Measurements from ENCODE around the gene CD99. TPM values are rescaled to one million over a fixed set of nuclear protein-coding genes. Genes with fewer than 3 reads are reported as not detected.
"Not testable (repeated sequence)": the region's sequence is repeated elsewhere in the genome, so short reads cannot be mapped to it uniquely, and the experiment has no call there.

Gene CD99
- total RNA-seq, 6 experiments from 2014 or later = 526 to 610 (median 584) TPM

DNA sequence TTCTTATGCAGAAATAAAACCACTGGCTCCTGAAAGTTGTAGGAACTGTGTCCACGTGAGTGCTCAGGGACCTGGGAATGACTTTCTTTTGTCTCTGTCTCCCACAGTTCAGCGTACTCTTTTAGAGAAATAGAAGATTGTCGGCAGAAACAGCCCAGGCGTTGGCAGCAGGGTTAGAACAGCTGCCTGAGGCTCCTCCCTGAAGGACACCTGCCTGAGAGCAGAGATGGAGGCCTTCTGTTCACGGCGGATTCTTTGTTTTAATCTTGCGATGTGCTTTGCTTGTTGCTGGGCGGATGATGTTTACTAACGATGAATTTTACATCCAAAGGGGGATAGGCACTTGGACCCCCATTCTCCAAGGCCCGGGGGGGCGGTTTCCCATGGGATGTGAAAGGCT, 49.6 kb downstream of the CD99 start:
- Mint-ChIP-seq H3K4me3 (no peak overlapping the region), H3K36me3 (ENCODE audit: low read depth) (peaks cover 40% of the 10 kb centered on the region), H3K9me3 (no peaks in the 10 kb centered on the region), H3K4me1 (ENCODE audit: low read depth) (peaks cover 8% of the 10 kb centered on the region), H3K27me3 (ENCODE audit: insufficient read depth) (0 out of 2 replicates have a peak, but pooled peaks cover 2% of the 10 kb centered on the region), H3K27ac (no peak overlapping the region)
- DNase-seq = no peak
- TF ChIP-seq, protein P1, sequence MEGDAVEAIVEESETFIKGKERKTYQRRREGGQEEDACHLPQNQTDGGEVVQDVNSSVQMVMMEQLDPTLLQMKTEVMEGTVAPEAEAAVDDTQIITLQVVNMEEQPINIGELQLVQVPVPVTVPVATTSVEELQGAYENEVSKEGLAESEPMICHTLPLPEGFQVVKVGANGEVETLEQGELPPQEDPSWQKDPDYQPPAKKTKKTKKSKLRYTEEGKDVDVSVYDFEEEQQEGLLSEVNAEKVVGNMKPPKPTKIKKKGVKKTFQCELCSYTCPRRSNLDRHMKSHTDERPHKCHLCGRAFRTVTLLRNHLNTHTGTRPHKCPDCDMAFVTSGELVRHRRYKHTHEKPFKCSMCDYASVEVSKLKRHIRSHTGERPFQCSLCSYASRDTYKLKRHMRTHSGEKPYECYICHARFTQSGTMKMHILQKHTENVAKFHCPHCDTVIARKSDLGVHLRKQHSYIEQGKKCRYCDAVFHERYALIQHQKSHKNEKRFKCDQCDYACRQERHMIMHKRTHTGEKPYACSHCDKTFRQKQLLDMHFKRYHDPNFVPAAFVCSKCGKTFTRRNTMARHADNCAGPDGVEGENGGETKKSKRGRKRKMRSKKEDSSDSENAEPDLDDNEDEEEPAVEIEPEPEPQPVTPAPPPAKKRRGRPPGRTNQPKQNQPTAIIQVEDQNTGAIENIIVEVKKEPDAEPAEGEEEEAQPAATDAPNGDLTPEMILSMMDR (IDR thresholded peaks at IDR 0.05) = no peak

DNA sequence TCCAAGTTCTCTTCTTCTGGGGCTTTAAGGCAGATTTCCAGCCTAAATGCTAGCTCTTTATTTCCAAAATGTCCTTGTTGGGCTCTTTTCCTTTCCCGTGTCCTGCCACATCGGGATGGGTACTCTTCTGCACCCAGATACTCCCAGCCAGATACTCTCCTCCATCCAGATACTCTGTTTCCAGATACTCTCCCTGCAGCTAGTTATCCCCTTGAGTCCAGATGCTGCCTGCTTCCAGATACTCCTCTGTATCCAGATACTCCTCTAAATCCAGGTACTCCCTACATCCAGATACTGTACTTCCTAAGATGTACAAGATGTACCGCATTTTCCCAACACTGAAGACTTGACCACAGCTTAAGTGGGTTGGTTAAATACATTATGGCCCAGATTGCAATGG, 50.3 kb downstream of the CD99 start:
- H3K27ac Mint-ChIP-seq = no peak overlapping the region
- 0 out of 2 replicates have a peak, but pooled peaks cover 2% of the 10 kb centered on the region for H3K27me3 Mint-ChIP-seq (ENCODE audit: insufficient read depth)
- no peak for DNase-seq
- peaks cover 15% of the 10 kb centered on the region for H3K4me1 Mint-ChIP-seq (ENCODE audit: low read depth)
- peaks cover 39% of the 10 kb centered on the region for H3K36me3 Mint-ChIP-seq (ENCODE audit: low read depth)
- TF ChIP-seq, protein P1 (IDR thresholded peaks at IDR 0.05) = no peak
- no peaks in the 10 kb centered on the region for H3K9me3 Mint-ChIP-seq
- no peak overlapping the region for H3K4me3 Mint-ChIP-seq

- peak overlapping the region; percentile 76 for H3K27ac Mint-ChIP-seq
- not testable (repeated sequence) for H3K27me3 Mint-ChIP-seq (ENCODE audit: insufficient read depth)
These were observed 55.2 kb downstream of the CD99 start for GRCh38 chrX:2746250-2746649.

DNA sequence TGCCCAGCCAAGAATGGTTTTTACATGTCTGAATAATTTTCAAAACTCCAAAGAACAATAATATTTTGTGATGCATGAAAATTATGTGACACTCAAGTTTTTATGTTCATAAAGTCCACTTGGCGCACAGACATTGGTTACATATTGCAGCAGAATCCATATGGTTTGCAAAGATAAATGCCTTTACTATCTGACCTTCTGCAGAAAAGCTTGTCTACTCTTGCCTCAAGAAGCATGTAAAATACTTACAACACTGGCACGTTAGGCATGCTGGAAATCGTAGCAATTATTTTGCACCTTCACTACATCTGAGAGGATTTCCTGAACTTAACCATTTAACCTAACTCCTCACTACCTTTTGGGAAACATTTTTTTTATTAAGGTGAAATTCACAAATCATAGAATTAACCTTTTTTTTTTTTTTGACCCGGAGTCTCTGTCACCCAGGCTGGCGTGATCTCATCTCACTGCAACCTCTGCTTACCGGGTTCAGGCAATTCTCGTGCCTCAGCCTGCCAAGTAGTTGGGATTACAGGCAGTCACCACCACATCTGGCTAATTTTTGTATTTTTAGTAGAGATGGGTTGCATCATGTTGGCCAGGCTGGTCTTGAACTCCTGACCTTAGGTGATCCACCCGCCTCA, 57.2 kb downstream of the CD99 start:
- no peak overlapping the region for H3K27ac Mint-ChIP-seq
- TF ChIP-seq, protein P1 (IDR thresholded peaks at IDR 0.05) = no peak
- H3K27me3 Mint-ChIP-seq (ENCODE audit: insufficient read depth) = 0 out of 2 replicates have a peak, but pooled peaks cover under 1% of the 10 kb centered on the region
- peaks cover under 1% of the 10 kb centered on the region for H3K36me3 Mint-ChIP-seq (ENCODE audit: low read depth)
- H3K4me3 Mint-ChIP-seq = no peak overlapping the region
- H3K4me1 Mint-ChIP-seq (ENCODE audit: low read depth) = peaks cover 58% of the 10 kb centered on the region
- H3K9me3 Mint-ChIP-seq = no peaks in the 10 kb centered on the region
- no peak for DNase-seq

More at GRCh38 chrX:2746250-2746649, 55.2 kb downstream of the CD99 start:
- Mint-ChIP-seq H3K36me3 (ENCODE audit: low read depth) (peaks cover 15% of the 10 kb centered on the region), H3K4me3 (peak overlapping the region; percentile 49), H3K4me1 (ENCODE audit: low read depth) (peaks cover 37% of the 10 kb centered on the region)
- not testable (repeated sequence) for DNase-seq, H3K9me3 Mint-ChIP-seq

DNA sequence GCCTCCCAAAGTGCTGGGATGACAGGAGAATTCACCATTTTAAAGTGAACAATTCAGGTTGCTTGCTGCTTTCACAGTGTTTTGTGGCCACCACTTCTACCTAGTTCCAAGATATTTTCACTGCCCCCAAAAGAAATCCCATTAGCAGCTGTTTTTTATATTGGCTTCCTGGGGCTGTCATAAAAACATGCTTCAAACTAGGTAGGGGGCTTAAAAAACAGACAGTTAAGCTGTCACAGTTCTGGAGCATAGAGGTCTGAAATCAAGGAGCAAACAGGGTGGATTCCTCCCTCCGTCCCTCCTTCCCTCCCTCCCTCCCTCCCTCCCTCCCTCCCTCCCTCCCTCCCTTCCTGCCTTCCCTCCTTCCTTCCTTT, 57.7 kb downstream of the CD99 start:
- no peaks in the 10 kb centered on the region for H3K9me3 Mint-ChIP-seq
- TF ChIP-seq, protein P1 (IDR thresholded peaks at IDR 0.05) = no peak
- no peaks in the 10 kb centered on the region for H3K27me3 Mint-ChIP-seq (ENCODE audit: insufficient read depth)
- no peak for DNase-seq
- peaks cover 59% of the 10 kb centered on the region for H3K4me1 Mint-ChIP-seq (ENCODE audit: low read depth)
- H3K36me3 Mint-ChIP-seq (ENCODE audit: low read depth) = no peaks in the 10 kb centered on the region; the same call in 1 of the 2 replicates
- no peak overlapping the region for H3K4me3 Mint-ChIP-seq
- no peak overlapping the region for H3K27ac Mint-ChIP-seq

GRCh38 chrX:2751291-2751690, 60.2 kb downstream of the CD99 start:
- peak overlapping the region; percentile 89 for H3K27ac Mint-ChIP-seq
- DNase-seq = peak; percentile 47
- H3K4me3 Mint-ChIP-seq = peak overlapping the region; percentile 6; the same call in 1 of the 2 replicates
- TF ChIP-seq, protein P1 (IDR thresholded peaks at IDR 0.05) = no peak
- no peaks in the 10 kb centered on the region for H3K27me3 Mint-ChIP-seq (ENCODE audit: insufficient read depth)
- H3K9me3 Mint-ChIP-seq = no peaks in the 10 kb centered on the region
- H3K36me3 Mint-ChIP-seq (ENCODE audit: low read depth) = no peaks in the 10 kb centered on the region; the same call in 1 of the 2 replicates
- H3K4me1 Mint-ChIP-seq (ENCODE audit: low read depth) = peaks cover 60% of the 10 kb centered on the region

GRCh38 chrX:2751874-2752300, 60.8 kb downstream of the CD99 start, which contains the start of gene XG:
XG (plus strand) TSS chrX:2752040; CDS start chrX:2752275, 235 bp downstream.
- H3K27me3 Mint-ChIP-seq (ENCODE audit: insufficient read depth); H3K36me3 Mint-ChIP-seq (ENCODE audit: low read depth); DNase-seq; H3K9me3 Mint-ChIP-seq: not testable (repeated sequence)
- H3K27ac Mint-ChIP-seq = peak within 1 kb of the TSS; percentile 93
- H3K4me1 Mint-ChIP-seq (ENCODE audit: low read depth) = peaks cover 54% of the 10 kb centered on the region
- peak within 1 kb of the TSS; percentile 73 for H3K4me3 Mint-ChIP-seq

- Mint-ChIP-seq H3K4me3 (peak overlapping the region; percentile 73), H3K4me1 (ENCODE audit: low read depth) (peaks cover 54% of the 10 kb centered on the region), H3K27ac (peak overlapping the region; percentile 93)
- not testable (repeated sequence) for H3K9me3 Mint-ChIP-seq; H3K27me3 Mint-ChIP-seq (ENCODE audit: insufficient read depth); H3K36me3 Mint-ChIP-seq (ENCODE audit: low read depth)
- peak; percentile 52 for DNase-seq
These were observed 61.3 kb downstream of the CD99 start for GRCh38 chrX:2752441-2752840.

- peaks cover 47% of the 10 kb centered on the region for H3K4me1 Mint-ChIP-seq (ENCODE audit: low read depth)
- not testable (repeated sequence) for H3K27ac Mint-ChIP-seq; DNase-seq; H3K4me3 Mint-ChIP-seq; H3K36me3 Mint-ChIP-seq (ENCODE audit: low read depth); H3K9me3 Mint-ChIP-seq; H3K27me3 Mint-ChIP-seq (ENCODE audit: insufficient read depth)
These were observed 64.1 kb downstream of the CD99 start for GRCh38 chrX:2755163-2755715.

Measured in HFFc6 (cell line).